Osteoblast (primary cell): ENCODE results near the gene SALL1. TPM values are rescaled to one million over a fixed set of nuclear protein-coding genes. Genes with fewer than 3 reads are reported as not detected.

Experiments used
- DNase-seq: peaks from one replicate; pipeline ENCODE4 v3.0.0; 2011; ENCODE audit warnings: low spot score, mixed read lengths; ENCODE audit not compliant: insufficient read length; ENCODE audit errors: missing footprints
- H2AFZ ChIP-seq: 2 replicates; pipeline ENCODE4 v1.6.0; 2011; ENCODE audit warnings: mild to moderate bottlenecking, low read length
- H3K27ac ChIP-seq: 2 replicates; pipeline ENCODE4 v1.5.1; 2011; ENCODE audit warnings: mild to moderate bottlenecking, low read depth, low read length, moderate library complexity
- H3K27me3 ChIP-seq: 2 replicates; pipeline ENCODE4 v1.6.0; 2012; ENCODE audit warnings: mild to moderate bottlenecking, control low read depth, inconsistent platforms, low read length, moderate library complexity; ENCODE audit not compliant: insufficient read depth
- H3K36me3 ChIP-seq: 2 replicates; pipeline ENCODE4 v1.5.1; 2011; ENCODE audit warnings: mild to moderate bottlenecking, low read length, control low read depth, moderate library complexity; ENCODE audit not compliant: insufficient read depth
- H3K4me1 ChIP-seq: 2 replicates; pipeline ENCODE4 v1.5.1; 2011; ENCODE audit warnings: mild to moderate bottlenecking, low read length, control low read depth, moderate library complexity; ENCODE audit not compliant: insufficient read depth
- H3K4me2 ChIP-seq: 2 replicates; pipeline ENCODE4 v1.6.0; 2011; ENCODE audit warnings: mild to moderate bottlenecking, low read length; ENCODE audit not compliant: insufficient read depth
- H3K4me3 ChIP-seq: fragments of 200-600 bp; sonication (generic); 3 replicates; pipeline ENCODE4 v1.5.1; 2012; ENCODE audit warnings: mild to moderate bottlenecking, low read length, inconsistent platforms; ENCODE audit not compliant: insufficient read depth
- H3K79me2 ChIP-seq: 2 replicates; pipeline ENCODE4 v1.6.0; 2012; ENCODE audit warnings: mild to moderate bottlenecking, low read length, control low read depth, inconsistent platforms; ENCODE audit not compliant: insufficient read depth
- H3K9me3 ChIP-seq: 2 replicates; pipeline ENCODE4 v1.5.1; 2011; ENCODE audit warnings: low read depth, low read length, control low read depth
- H4K20me1 ChIP-seq: 2 replicates; pipeline ENCODE4 v1.6.0; 2012; ENCODE audit warnings: mild to moderate bottlenecking, low read length, control low read depth; ENCODE audit not compliant: insufficient read depth
- CTCF ChIP-seq: IDR thresholded peaks from 2 replicates; pipeline ENCODE4 v1.5.1; 2011; ENCODE audit warnings: mild to moderate bottlenecking, low read depth, low read length, moderate library complexity; ENCODE audit errors: extremely low read depth
- total RNA-seq: library from RNA; depleted of rRNA; stranded (reverse); fragments of >200 nt; gene quantifications from 2 replicates; pipeline ENCODE4 v1.2.3, GENCODE V29; 2012

Gene SALL1
- total RNA-seq, 1 donor = under 0.01 TPM

DNA sequence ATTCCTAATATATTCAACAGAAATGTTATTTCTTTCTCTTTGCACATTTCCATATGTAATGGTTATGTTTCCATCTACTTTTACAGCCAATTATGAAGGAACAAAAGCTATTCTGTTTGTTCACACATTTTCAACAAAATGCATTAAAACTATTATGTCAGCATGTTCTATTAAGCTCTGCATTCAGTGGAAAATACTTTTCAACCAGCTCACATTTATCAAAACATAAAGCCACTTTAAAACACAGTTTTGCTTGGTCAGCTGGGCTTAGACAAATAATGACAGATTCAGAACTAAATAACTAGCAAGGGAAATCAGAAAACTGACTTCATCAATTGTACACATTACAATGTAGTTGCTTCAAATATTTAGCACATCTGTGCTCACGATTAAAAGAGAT, 6.9 kb downstream of the SALL1 start:
- DNase-seq = no peak
- Histone ChIP-seq H3K27ac (no peak overlapping the region), H3K4me2 (no peak overlapping the region), H3K36me3 (no peaks in the 10 kb centered on the region), H2AFZ (no peak overlapping the region), H3K9me3 (no peaks in the 10 kb centered on the region), H4K20me1 (no peaks in the 10 kb centered on the region), H3K4me3 (no peak overlapping the region), H3K4me1 (no peaks in the 10 kb centered on the region), H3K79me2 (no peaks in the 10 kb centered on the region), H3K27me3 (no peaks in the 10 kb centered on the region)
- no peak for TF ChIP-seq CTCF

- H3K4me3 ChIP-seq = no peak overlapping the region
- H3K4me2 ChIP-seq = no peak overlapping the region
- no peak for TF ChIP-seq CTCF
- no peaks in the 10 kb centered on the region for H3K79me2 ChIP-seq
- H4K20me1 ChIP-seq = no peaks in the 10 kb centered on the region
- no peaks in the 10 kb centered on the region for H3K9me3 ChIP-seq
- no peak overlapping the region for H3K27ac ChIP-seq
- H2AFZ ChIP-seq = no peak overlapping the region
- no peaks in the 10 kb centered on the region for H3K27me3 ChIP-seq
- DNase-seq = no peak
- H3K36me3 ChIP-seq = no peaks in the 10 kb centered on the region
- H3K4me1 ChIP-seq = no peaks in the 10 kb centered on the region
Observed at GRCh38 chr16:51143196-51143977, 7.7 kb downstream of the SALL1 start.

DNA sequence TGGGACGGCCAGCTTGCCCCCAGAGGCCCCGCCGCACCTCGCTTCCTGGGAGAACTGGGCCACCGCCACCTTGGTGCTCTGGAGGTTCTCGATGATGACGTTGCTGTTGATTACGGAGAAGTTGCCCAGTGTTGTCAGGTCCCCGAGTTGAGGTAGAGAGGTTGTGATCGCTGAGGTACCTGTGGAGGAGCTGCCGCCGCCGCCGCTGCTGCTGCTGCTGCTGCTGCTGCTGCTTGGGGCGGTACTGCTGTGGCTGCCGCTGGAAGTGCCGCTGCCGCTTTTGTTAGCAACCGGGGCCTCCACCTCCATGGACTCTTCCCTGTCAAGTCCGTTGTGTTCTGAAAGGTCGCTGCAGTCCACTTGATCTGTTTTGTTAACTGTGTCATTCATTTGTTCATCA, 9.5 kb downstream of the SALL1 start:
- H4K20me1 ChIP-seq = no peaks in the 10 kb centered on the region
- no peak overlapping the region for H3K27ac ChIP-seq
- no peaks in the 10 kb centered on the region for H3K27me3 ChIP-seq
- no peaks in the 10 kb centered on the region for H3K4me1 ChIP-seq
- H3K36me3 ChIP-seq = no peaks in the 10 kb centered on the region
- H3K9me3 ChIP-seq = no peaks in the 10 kb centered on the region
- H3K4me3 ChIP-seq = no peak overlapping the region
- H3K79me2 ChIP-seq = no peaks in the 10 kb centered on the region
- H2AFZ ChIP-seq = no peak overlapping the region
- DNase-seq = no peak
- TF ChIP-seq CTCF = no peak
- no peak overlapping the region for H3K4me2 ChIP-seq

GRCh38 chr16:51141106-51141505, 10.0 kb downstream of the SALL1 start:
- no peaks in the 10 kb centered on the region for H3K9me3 ChIP-seq
- TF ChIP-seq CTCF = no peak
- H2AFZ ChIP-seq = no peak overlapping the region
- no peaks in the 10 kb centered on the region for H4K20me1 ChIP-seq
- no peak overlapping the region for H3K4me3 ChIP-seq
- H3K27me3 ChIP-seq = no peaks in the 10 kb centered on the region
- no peaks in the 10 kb centered on the region for H3K36me3 ChIP-seq
- no peaks in the 10 kb centered on the region for H3K4me1 ChIP-seq
- no peak for DNase-seq
- H3K27ac ChIP-seq = no peak overlapping the region
- no peaks in the 10 kb centered on the region for H3K79me2 ChIP-seq
- H3K4me2 ChIP-seq = no peak overlapping the region
